Measurements from ENCODE around the gene CNTD1.
"Not testable (repeated sequence)": the region's sequence is repeated elsewhere in the genome, so short reads cannot be mapped to it uniquely, and the experiment has no call there.

The CNTD1 gene

DNA sequence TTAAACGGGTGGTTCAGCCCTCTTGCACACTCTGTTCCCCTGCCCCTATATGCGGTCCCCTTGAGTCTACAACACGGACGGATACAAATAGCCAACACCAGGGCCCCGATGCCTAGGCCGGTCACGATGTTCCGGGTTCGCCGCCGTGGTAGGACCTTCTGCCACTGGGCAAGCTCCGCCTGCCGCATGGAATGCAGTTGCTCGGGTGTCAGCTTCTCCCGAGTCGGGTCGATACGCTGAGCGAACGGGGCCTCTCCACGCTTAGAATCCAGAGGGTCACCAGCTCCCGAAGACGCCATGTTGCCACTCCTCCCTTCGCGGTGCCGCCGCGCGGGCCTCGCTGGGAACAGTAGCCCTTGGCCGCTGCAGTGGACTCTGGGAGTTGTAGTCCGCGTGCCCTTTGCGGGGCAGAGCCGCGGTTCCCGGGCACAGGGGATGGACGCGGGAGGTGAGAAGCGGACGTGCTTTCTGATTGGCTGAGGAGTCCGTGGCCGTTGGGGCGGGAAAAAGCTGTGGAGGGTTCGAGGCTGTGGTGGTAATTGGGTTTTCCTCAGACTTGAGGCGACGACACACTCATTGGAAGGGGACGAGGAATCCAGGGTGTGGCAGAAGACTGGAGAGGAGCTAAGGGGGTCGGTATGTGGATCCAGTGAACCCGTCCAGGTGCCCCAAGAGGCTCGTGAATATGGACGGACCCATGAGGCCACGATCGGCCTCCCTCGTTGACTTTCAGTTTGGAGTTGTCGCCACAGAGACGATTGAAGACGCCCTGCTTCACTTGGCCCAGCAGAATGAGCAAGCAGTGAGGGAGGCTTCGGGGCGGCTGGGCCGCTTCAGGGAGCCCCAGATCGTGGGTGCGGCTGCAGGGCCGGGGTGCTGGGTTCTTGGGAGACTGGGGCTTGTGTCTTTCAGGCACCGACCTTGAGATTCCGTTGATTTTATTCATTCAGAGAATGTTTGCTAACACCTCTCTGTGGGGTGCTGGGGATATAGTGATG, at the start of gene CNTD1, which contains the start of gene COA3:
Gene CNTD1 (plus strand): TSS at position 479 of the 998 bp plus-strand sequence. CDS start 207 bp downstream, at position 686.
Gene COA3 (minus strand): TSS at position 322 of the 998 bp plus-strand sequence. CDS start 23 bp downstream, at position 299.
- DNase-seq (ENCODE audit: low spot score), result peak; percentile 79

GRCh38 chr17:42748908-42749798, 49.5 kb upstream of the CNTD1 start:
- DNase-seq (ENCODE audit: low spot score), result no peak

- no peak for DNase-seq (ENCODE audit: low spot score)
These were observed 47.8 kb upstream of the CNTD1 start for GRCh38 chr17:42750739-42751344.

DNA sequence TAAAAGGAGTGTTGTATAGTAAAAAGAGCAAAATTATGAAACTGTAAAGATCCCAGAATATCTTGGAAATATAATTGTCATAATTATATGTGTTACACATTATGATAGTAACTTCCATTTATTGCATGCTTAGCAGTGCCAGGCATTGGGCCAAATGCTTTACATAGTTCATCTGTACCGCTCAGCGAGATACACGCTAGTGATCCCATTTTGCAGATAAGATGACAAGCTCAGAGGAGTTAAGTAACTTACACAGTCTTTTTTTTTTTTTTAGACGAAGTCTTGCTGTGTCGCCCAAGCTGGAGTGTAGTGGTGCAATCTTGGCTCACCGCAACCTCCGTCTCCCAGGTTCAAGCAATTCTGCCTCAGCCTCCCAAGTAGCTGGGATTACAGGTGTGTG, 47.0 kb upstream of the CNTD1 start:
- DNase-seq (ENCODE audit: low spot score), result no peak

GRCh38 chr17:42754782-42755181, 43.9 kb upstream of the CNTD1 start:
- no peak for DNase-seq (ENCODE audit: low spot score)

DNA sequence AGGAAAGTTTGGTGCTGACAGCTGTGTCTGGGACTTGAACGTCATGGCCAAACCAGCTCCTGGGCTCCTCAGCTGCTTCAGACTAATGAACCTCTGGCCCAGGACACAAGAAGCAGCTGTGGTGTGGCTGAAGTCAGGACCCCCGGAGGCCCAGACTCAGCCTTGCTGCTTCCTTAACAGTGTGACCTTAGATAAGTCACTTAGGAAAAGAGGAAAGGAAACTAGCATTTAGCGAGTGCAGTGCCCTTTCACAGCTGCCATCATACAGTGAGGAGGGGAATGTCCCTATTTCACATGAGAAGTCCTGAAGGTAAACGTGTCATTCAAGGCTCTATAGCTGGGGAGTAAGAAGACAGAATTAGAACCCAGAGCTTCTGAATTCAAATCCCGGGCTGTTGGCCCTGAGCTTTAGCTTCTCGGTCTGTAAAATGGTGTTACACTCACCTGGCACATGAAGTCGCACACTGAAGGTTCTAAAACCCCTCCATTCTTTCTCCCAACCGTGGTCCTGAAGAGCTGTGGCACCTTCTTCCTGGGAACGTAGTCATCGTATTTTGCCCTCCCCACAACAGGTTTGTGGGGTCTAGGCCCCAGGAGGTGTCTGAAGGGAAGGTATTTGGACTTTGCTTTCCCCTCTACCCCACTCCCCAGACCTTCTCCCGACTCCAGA, 38.5 kb upstream of the CNTD1 start:
- peak; percentile 28 for DNase-seq (ENCODE audit: low spot score)

GRCh38 chr17:42760652-42761581, 37.7 kb upstream of the CNTD1 start, which contains the start of gene RAMP2:
Gene RAMP2, plus strand, starts transcription at chr17:42761227. Its CDS starts 35 bp downstream, at chr17:42761262.
- peak; percentile 17 for DNase-seq (ENCODE audit: low spot score)

DNA sequence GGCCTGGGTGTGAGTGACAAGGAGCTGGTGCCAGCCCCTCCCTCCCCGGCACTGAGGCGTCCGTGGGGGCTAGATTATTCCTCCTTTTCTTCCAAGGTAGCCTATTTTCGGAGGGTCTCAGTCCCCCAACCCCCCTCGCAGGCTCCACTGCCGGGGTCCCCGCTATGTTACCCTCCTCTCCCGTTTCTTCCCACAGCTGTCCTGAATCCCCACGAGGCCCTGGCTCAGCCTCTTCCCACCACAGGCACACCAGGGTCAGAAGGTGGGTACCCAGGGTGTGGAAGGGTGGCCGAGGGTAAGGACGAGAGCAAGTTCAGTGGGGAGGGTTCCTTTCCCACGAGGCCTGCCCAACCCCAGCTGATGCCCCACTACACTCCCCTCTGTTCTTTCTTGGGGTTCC, 37.0 kb upstream of the CNTD1 start:
- DNase-seq (ENCODE audit: low spot score), result no peak

DNA sequence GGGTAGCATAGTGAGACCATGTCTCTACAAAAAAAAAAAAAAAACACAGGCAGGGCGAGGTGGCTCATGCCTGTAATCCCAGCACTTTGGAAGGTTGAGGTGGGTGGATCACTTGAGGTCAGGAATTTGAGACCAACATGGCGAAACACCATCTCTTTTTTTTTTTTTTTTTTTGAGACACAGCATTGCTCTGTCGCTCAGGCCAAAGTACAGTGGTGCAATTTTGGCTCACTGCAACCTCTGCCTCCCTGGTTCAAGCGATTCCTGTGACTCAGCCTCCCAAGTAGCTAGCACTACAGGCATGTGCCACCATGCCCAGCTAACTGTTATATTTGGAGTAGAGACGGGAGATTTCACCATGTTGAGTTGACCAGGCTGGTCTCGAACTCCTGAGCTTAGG, 32.5 kb upstream of the CNTD1 start:
- no peak for DNase-seq (ENCODE audit: low spot score)

GRCh38 chr17:42767512-42767911, 31.1 kb upstream of the CNTD1 start:
- no peak for DNase-seq (ENCODE audit: low spot score)

- not testable (repeated sequence) for DNase-seq (ENCODE audit: low spot score)
These were observed 30.7 kb upstream of the CNTD1 start for GRCh38 chr17:42768006-42768405.

GRCh38 chr17:42769964-42770363, 28.7 kb upstream of the CNTD1 start:
- DNase-seq (ENCODE audit: low spot score), result not testable (repeated sequence)

DNA sequence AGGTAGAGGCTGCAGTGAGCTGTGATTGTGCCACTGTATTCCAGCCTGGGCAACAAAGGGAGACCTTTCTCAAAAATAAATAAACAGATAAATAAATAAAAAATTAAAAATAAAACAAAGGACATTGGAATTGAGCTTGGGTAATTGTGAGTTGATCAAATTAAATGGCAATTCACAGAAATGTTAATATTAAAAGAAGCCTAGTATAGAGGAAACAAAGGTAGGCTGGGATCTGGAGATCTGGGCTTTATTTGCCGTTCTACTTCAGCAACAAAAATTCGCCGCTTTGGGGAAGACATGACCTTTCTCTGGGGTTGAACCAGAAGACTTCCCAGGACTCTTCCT, 25.7 kb upstream of the CNTD1 start:
- no peak for DNase-seq (ENCODE audit: low spot score)

GRCh38 chr17:42773290-42774035, 25.2 kb upstream of the CNTD1 start, which contains the start of gene VPS25:
Gene VPS25, plus strand, starts transcription at chr17:42773449. Its CDS starts 27 bp downstream, at chr17:42773476.
- DNase-seq (ENCODE audit: low spot score), result peak; percentile 80

GRCh38 chr17:42774066-42774745, 24.5 kb upstream of the CNTD1 start:
- DNase-seq (ENCODE audit: low spot score), result no peak

DNA sequence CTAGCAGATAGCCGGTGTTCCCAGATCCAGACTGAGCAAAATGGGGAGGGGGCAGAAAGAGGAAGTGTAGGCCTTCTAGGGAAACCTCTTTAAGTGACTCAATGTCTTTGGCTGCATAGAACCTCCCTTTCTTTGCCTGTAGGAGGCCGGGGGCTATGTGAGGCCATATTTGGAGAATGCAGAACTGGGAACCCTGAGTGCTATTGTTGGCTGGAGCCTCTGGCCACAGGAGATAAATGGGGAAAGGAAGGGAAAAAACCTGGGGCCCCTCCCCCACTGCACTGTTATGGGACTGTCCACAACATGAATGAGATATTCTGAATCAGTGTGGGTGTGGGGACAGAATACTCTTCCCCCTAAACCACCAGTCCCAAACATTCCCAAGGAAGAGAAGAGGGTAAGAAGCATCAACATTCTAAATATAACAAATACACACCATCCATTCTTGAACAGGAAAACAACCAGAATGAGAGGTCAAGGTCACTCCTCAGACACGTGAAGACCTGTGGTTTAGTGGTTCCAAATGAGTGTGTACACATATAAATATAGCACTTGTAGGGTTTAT, 23.0 kb upstream of the CNTD1 start:
- no peak for DNase-seq (ENCODE audit: low spot score)

- DNase-seq (ENCODE audit: low spot score), result no peak
These were observed 20.1 kb upstream of the CNTD1 start for GRCh38 chr17:42778570-42778969.

DNA sequence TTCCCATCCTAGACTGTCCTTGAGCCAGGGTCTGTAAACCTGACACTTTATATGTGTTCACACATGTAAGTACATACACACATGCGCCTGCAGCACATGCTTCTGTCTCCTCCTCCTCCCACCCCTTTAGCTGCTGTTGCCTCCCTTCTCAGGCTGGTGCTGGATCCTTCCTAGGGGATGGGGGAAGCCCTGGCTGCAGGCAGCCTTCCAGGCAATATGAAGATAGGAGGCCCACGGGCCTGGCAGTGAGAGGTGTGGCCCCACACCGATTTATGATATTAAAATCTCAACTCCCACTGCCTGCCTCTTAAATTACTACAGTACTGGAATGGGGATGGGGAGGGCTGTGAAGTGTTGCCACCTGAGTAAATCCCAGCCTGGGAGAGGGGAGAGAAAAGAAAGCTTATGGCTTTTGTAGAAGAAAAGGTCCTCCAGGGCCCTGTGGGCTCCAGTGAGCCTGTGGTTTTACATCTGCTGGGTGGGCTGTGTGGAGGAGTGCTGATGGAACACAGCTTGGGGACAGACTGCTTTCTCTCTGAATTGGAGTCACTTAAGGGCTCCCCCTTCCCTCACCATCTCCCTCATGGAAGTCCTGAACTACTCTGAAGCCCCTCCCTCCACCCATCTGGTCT, 19.2 kb upstream of the CNTD1 start:
- no peak for DNase-seq (ENCODE audit: low spot score)
